Measurements from ENCODE around the gene RWDD2A.

RWDD2A gene

DNA sequence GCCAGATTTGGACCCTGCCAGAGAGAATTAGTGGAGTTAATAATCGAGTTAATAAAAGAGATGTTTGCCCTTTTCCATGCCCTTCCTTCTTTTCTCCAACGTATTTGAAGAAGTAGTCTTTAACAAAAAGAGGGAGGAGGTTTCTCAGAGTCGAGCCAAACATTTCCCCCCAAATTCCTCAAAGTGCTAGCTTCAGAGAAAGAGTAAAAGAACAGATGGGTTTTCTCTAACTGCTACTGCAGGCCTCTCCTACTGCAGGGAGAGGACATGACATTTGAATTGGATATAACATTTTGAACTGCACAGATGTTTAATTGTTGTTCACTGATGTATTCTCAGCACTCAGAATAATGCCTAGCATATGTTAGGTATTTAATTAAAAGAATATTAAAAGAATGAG lies 25.5 kb downstream of the RWDD2A start:
- TF ChIP-seq GATA1 (IDR thresholded peaks at IDR 0.05; ENCODE audit: low read depth, low read length): no peak
- TF ChIP-seq POLR2A (IDR thresholded peaks at IDR 0.05; ENCODE audit: low read length): no peak
- no peak for DNase-seq

DNA sequence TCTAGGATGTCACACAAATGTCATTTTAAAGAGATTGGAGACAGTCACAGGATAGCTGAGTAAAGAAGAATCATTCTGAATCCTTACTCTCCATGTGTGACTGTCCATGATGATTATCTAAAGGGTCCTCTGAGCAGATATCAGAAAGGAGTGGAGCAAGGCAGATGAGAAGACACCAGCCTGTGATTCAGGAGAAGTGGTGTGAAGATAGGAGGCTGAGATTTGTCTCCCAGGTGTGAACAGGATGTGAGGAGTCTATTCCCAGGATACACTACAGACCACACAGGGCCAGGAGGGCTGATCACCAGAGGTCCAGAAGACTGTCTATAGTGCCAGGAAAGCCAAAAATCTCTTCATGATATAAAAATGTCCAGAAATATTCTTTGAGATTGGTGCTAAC lies 27.0 kb downstream of the RWDD2A start:
- TF ChIP-seq POLR2A (IDR thresholded peaks at IDR 0.05; ENCODE audit: low read length) (no peak), GATA1 (IDR thresholded peaks at IDR 0.05; ENCODE audit: low read depth, low read length) (no peak)
- DNase-seq: no peak

DNA sequence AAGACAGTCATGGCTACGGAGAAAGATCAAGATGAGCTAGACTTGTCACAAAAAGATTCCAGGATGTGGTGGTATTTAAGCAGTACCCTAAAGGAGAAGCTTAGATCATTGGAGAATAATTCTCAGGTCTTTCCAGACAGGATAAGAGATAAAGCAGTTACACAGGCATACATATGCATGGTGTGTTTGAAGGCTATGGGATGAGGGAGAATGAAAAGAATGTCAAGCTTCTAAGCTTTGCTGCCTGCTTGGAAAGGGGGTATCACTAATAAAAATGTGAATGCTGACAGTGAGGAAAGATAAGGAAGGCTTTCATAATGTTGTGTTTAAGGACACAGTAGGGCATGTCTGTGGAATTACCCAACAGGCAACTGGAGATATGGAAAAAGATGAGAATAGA lies 28.1 kb downstream of the RWDD2A start:
- no peak for DNase-seq
- no peak for TF ChIP-seq GATA1 (IDR thresholded peaks at IDR 0.05; ENCODE audit: low read depth, low read length)
- TF ChIP-seq POLR2A (IDR thresholded peaks at IDR 0.05; ENCODE audit: low read length): no peak

DNA sequence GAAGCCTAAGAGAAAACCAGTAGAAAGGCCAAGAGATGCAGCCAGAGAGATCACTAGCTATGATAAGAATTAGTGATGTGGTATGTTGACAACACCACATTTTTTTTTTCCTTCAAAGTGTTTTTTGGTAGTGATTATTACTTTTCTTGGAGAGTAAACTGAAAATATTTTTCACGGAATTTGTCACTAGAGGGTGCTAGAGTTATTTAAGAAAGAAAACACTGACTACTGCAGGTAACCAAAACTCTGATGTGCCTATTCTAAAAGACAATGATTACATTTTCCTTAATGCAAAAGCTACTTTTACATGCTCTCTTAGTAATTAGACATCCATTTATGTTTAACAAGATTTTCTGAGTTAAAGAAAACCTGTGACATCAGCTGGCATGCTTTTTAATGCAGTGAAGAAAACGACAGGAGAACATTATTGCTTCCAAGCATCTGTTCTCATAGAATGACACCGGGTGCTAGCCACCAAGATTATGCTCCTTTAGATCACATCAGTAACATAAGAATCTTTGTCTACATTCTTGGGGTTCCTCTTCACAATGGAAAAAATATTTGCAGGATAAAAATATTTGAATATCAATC lies 28.8 kb downstream of the RWDD2A start:
- peak; percentile 26 to 53 for DNase-seq
- TF ChIP-seq POLR2A (IDR thresholded peaks at IDR 0.05; ENCODE audit: low read length): no peak
- TF ChIP-seq GATA1 (IDR thresholded peaks at IDR 0.05; ENCODE audit: low read depth, low read length): no peak

DNA sequence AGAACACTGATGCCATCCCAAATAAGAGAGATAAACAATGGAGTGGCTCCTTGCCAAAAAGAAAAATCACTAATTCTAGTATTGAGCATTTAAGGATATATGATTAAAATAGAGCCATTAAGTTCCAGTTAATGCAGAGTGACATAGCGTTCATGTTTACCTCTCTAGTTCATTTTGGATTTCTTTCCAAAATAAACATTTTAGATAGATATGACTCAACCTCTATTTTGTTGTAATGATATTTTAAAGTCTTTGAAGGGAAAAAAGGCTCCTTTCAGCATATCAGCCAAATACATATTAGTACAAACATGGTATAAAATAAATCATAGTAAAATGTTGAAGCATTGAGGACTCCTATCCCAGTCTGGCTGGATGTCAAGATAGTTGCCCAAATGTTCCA lies 33.4 kb downstream of the RWDD2A start:
- no peak for DNase-seq

DNA sequence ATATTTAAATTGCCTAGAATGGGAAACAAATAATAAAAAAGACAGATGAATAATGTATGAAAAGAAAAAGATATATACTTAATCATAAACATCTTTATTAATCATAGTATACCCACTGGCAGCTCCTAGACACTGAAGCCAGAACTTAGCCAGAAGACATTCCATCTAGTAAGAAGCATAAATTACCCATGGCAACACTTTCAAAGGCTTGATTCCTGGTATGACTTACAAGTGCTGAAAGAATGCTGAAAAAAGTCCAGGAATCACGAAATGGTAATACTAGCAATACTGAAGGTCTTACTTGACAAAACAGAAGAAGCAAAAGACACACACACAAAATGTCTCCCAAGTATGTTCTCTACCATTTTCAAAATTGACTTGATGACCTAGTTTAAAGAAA lies 38.0 kb downstream of the RWDD2A start:
- TF ChIP-seq GATA1 (IDR thresholded peaks at IDR 0.05; ENCODE audit: low read depth, low read length) (no peak), POLR2A (IDR thresholded peaks at IDR 0.05; ENCODE audit: low read length) (no peak)
- no peak for DNase-seq

More for the DNA sequence above, 33.4 kb downstream of the RWDD2A start:
- TF ChIP-seq POLR2A (IDR thresholded peaks at IDR 0.05; ENCODE audit: low read length) (no peak), GATA1 (IDR thresholded peaks at IDR 0.05; ENCODE audit: low read depth, low read length) (no peak)

DNA sequence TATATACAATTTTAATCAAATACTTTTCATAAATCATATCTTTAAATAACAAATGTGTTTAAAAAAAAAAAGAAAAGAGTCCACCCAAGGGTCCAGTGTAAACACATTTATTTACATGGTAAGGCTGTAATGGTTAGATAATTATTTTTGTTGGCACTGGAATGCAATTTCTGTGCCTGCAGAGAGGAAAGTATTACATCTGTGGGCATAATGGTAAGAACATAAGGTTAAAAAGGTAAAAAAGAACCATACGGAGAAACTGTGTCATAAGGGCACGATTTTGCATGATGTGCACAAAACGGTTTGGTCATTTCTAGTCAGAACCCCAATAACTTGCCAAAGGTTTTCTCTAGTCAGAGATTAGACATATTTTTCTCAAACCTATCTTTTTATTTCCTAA lies 54.3 kb downstream of the RWDD2A start:
- DNase-seq: no peak
- TF ChIP-seq POLR2A (IDR thresholded peaks at IDR 0.05; ENCODE audit: low read length) (no peak), GATA1 (IDR thresholded peaks at IDR 0.05; ENCODE audit: low read depth, low read length) (no peak)
